Islet of Langerhans (tissue), 1 donor: ENCODE results near the gene CRHBP.

Source experiments
- FAIRE-seq: peaks from one replicate; lab custom pipeline; 2011; peaks lifted over from hg19 to GRCh38; lab: Jason Lieb, UNC

Gene CRHBP

GRCh38 chr5:77015938-77016569, 63.2 kb downstream of the CRHBP start:
- peak; percentile 97 for FAIRE-seq

DNA sequence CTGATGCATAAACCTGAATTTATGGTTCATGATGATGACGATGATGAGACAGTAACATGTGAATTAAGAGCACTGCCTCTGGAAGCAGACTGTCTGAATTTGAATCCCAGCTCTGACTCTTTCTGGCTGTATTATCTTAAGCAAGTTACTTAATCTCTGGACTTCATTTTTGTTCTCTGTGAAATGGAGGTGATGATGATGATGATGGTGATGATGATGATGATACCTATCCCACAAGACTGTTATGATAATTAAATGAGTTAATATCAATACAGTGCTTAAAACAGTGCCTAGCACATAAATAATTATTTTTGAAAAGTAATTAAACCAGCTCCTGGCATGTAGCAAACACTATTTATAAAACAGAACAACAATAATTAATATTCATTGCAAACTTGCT, 64.1 kb downstream of the CRHBP start:
- FAIRE-seq: no peak

DNA sequence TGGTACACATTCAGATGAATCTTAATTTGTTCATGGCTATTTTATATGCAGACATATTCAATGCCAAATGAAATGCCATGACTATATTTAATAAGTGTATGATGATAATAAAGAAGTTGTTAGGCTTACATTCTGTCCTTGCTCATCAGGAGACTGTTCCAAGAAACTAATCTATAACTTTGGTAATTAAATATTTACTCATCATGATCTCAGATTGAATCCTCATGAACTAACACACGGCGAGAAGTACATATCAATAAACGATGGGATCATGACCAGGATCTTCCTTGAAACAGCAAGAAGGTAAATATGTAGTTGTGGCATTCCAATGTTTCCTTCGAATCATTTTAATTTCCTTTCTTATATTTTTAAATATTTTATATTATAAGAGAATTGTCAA, 64.8 kb downstream of the CRHBP start:
- FAIRE-seq: no peak
